Neural progenitor cell (in vitro differentiated cells): ENCODE data around the gene MS4A18. TPM values are rescaled to one million over a fixed set of nuclear protein-coding genes. Genes with fewer than 3 reads are reported as not detected.

ENCODE experiments used
- DNase-seq: peaks from one replicate; pipeline ENCODE4 v3.0.0-alpha.2; 2016; ENCODE audit warnings: low spot score
- H2AFZ ChIP-seq: fragments of 200-600 bp; sonication (generic); replicated peaks from 2 replicates; pipeline ENCODE4 v1.6.1; 2016; ENCODE audit warnings: antibody characterized with exemption
- H3F3A ChIP-seq: fragments of 200-600 bp; sonication (generic); 2 replicates; pipeline ENCODE4 v1.6.1; 2016; ENCODE audit warnings: antibody characterized with exemption, low read depth
- H3K27ac ChIP-seq: fragments of 200-600 bp; sonication (generic); 2 replicates; pipeline ENCODE4 v1.5.1; 2016; ENCODE audit warnings: mild to moderate bottlenecking
- H3K27me3 ChIP-seq: fragments of 200-600 bp; sonication (generic); 2 replicates; pipeline ENCODE4 v1.6.1; 2016; ENCODE audit warnings: mild to moderate bottlenecking, moderate library complexity
- H3K36me3 ChIP-seq: fragments of 200-600 bp; sonication (generic); 2 replicates; pipeline ENCODE4 v1.5.1; 2016
- H3K4me1 ChIP-seq: fragments of 200-600 bp; sonication (generic); 2 replicates; pipeline ENCODE4 v1.6.1; 2016; ENCODE audit warnings: mixed run types
- H3K4me2 ChIP-seq: fragments of 200-600 bp; sonication (generic); 2 replicates; pipeline ENCODE4 v1.6.1; 2016
- H3K4me3 ChIP-seq: fragments of 200-600 bp; sonication (generic); 2 replicates; pipeline ENCODE4 v1.5.1; 2016
- H3K79me2 ChIP-seq: fragments of 200-600 bp; sonication (generic); 2 replicates; pipeline ENCODE4 v1.6.1; 2016; ENCODE audit warnings: low read depth
- H3K9ac ChIP-seq: fragments of 200-600 bp; sonication (generic); 2 replicates; pipeline ENCODE4 v1.6.1; 2016
- H3K9me3 ChIP-seq: fragments of 200-600 bp; sonication (generic); 2 replicates; pipeline ENCODE4 v1.5.1; 2016; ENCODE audit warnings: low read depth
- H4K20me1 ChIP-seq: fragments of 200-600 bp; sonication (generic); 2 replicates; pipeline ENCODE4 v1.6.1; 2016; ENCODE audit warnings: low read depth
- H3K27ac Mint-ChIP-seq: 3 replicates; pipeline ENCODE4 v1.8.0; 2021; ENCODE audit warnings: mixed read lengths
- H3K27me3 Mint-ChIP-seq: 2 replicates; pipeline ENCODE4 v1.8.0; 2022; ENCODE audit warnings: low read depth, mild to moderate bottlenecking, inconsistent platforms, moderate library complexity, mixed read lengths; ENCODE audit not compliant: insufficient read depth
- H3K36me3 Mint-ChIP-seq: 3 replicates; pipeline ENCODE4 v1.8.0; 2021; ENCODE audit warnings: mixed read lengths
- H3K4me1 Mint-ChIP-seq: 3 replicates; pipeline ENCODE4 v1.8.0; 2021; ENCODE audit warnings: mixed read lengths
- H3K4me3 Mint-ChIP-seq: 3 replicates; pipeline ENCODE4 v1.8.0; 2021; ENCODE audit warnings: mild to moderate bottlenecking, moderate library complexity, mixed read lengths
- H3K9me3 Mint-ChIP-seq: 3 replicates; pipeline ENCODE4 v1.8.0; 2020; ENCODE audit warnings: mixed read lengths
- CTCF ChIP-seq: fragments of 200-600 bp; sonication (generic); IDR thresholded peaks from 2 replicates; pipeline ENCODE4 v1.5.1; 2017; ENCODE audit warnings: antibody characterized with exemption, mild to moderate bottlenecking
- EZH2 ChIP-seq: fragments of 200-600 bp; sonication (generic); IDR thresholded peaks from 2 replicates; pipeline ENCODE4 v1.6.1; 2017; ENCODE audit warnings: antibody characterized with exemption, mild to moderate bottlenecking, moderate library complexity
- EZH2phosphoT487 ChIP-seq: fragments of 200-600 bp; sonication (generic); IDR thresholded peaks from 2 replicates; pipeline ENCODE4 v1.6.1; 2017; ENCODE audit warnings: antibody characterized with exemption
- total RNA-seq: library from RNA; depleted of rRNA; stranded (reverse); fragments of >200 nt; gene quantifications from 2 replicates; pipeline ENCODE4 v1.2.3, GENCODE V29; 2015; ENCODE audit warnings: low replicate concordance

Gene MS4A18
- total RNA-seq, 1 donor from 2014 or later: not detected

GRCh38 chr11:60743058-60743457 is 18.5 kb downstream of the MS4A18 start:
- Histone ChIP-seq H3K4me2 (no peak overlapping the region), H3K27me3 (no peaks in the 10 kb centered on the region), H3K79me2 (no peaks in the 10 kb centered on the region), H2AFZ (no peak overlapping the region), H3F3A (peaks cover 3% of the 10 kb centered on the region), H3K27ac (no peak overlapping the region), H3K4me1 (peaks cover 5% of the 10 kb centered on the region), H3K9ac (no peak overlapping the region), H3K4me3 (no peak overlapping the region), H3K36me3 (no peaks in the 10 kb centered on the region), H3K9me3 (no peaks in the 10 kb centered on the region), H4K20me1 (no peaks in the 10 kb centered on the region)
- Mint-ChIP-seq H3K27me3 (peaks cover 6% of the 10 kb centered on the region), H3K9me3 (peaks cover 12% of the 10 kb centered on the region), H3K36me3 (no peaks in the 10 kb centered on the region), H3K4me1 (no peaks in the 10 kb centered on the region), H3K4me3 (no peak overlapping the region), H3K27ac (no peak overlapping the region)
- TF ChIP-seq EZH2phosphoT487: no peak
- no peak for TF ChIP-seq EZH2
- no peak for DNase-seq

- Mint-ChIP-seq H3K9me3 (peaks cover 12% of the 10 kb centered on the region), H3K36me3 (no peaks in the 10 kb centered on the region), H3K4me1 (no peaks in the 10 kb centered on the region), H3K27me3 (peaks cover 10% of the 10 kb centered on the region), H3K27ac (no peak overlapping the region), H3K4me3 (no peak overlapping the region)
- no peak overlapping the region for H3K9ac ChIP-seq
- H3K36me3 ChIP-seq: no peaks in the 10 kb centered on the region
- H3F3A ChIP-seq: peaks cover 3% of the 10 kb centered on the region
- no peak overlapping the region for H3K27ac ChIP-seq
- no peaks in the 10 kb centered on the region for H3K79me2 ChIP-seq
- TF ChIP-seq EZH2phosphoT487: no peak
- H3K4me2 ChIP-seq: no peak overlapping the region
- H2AFZ ChIP-seq: no peak overlapping the region
- no peaks in the 10 kb centered on the region for H3K27me3 ChIP-seq
- no peak for DNase-seq
- no peaks in the 10 kb centered on the region for H3K9me3 ChIP-seq
- H3K4me3 ChIP-seq: no peak overlapping the region
- H4K20me1 ChIP-seq: no peaks in the 10 kb centered on the region
- peaks cover 5% of the 10 kb centered on the region for H3K4me1 ChIP-seq
These were observed 19.6 kb downstream of the MS4A18 start for GRCh38 chr11:60744114-60744513.

GRCh38 chr11:60747359-60747873 is 22.9 kb downstream of the MS4A18 start:
- no peak overlapping the region for H3K4me3 ChIP-seq
- H4K20me1 ChIP-seq: no peaks in the 10 kb centered on the region
- H3K4me1 Mint-ChIP-seq: peaks cover 2% of the 10 kb centered on the region
- H3F3A ChIP-seq: peaks cover 3% of the 10 kb centered on the region
- peak overlapping the region; percentile 47 for H3K4me3 Mint-ChIP-seq
- no peak overlapping the region for H2AFZ ChIP-seq
- H3K4me1 ChIP-seq: peaks cover 5% of the 10 kb centered on the region
- H3K36me3 Mint-ChIP-seq: no peaks in the 10 kb centered on the region
- DNase-seq: no peak
- no peaks in the 10 kb centered on the region for H3K79me2 ChIP-seq
- no peak overlapping the region for H3K27ac ChIP-seq
- peaks cover 12% of the 10 kb centered on the region for H3K9me3 Mint-ChIP-seq
- no peak overlapping the region for H3K4me2 ChIP-seq
- no peaks in the 10 kb centered on the region for H3K9me3 ChIP-seq
- H3K36me3 ChIP-seq: no peaks in the 10 kb centered on the region
- no peak for TF ChIP-seq EZH2phosphoT487
- H3K9ac ChIP-seq: no peak overlapping the region
- no peak overlapping the region for H3K27ac Mint-ChIP-seq
- peaks cover 7% of the 10 kb centered on the region for H3K27me3 Mint-ChIP-seq
- H3K27me3 ChIP-seq: no peaks in the 10 kb centered on the region

GRCh38 chr11:60748225-60748624 is 23.7 kb downstream of the MS4A18 start:
- Histone ChIP-seq H3K4me3 (no peak overlapping the region), H3K79me2 (no peaks in the 10 kb centered on the region), H3K4me1 (peaks cover 5% of the 10 kb centered on the region), H3K9me3 (no peaks in the 10 kb centered on the region), H3K27me3 (no peaks in the 10 kb centered on the region), H3K9ac (no peak overlapping the region), H3K36me3 (no peaks in the 10 kb centered on the region), H3F3A (peaks cover 3% of the 10 kb centered on the region), H2AFZ (no peak overlapping the region), H3K4me2 (no peak overlapping the region), H3K27ac (no peak overlapping the region), H4K20me1 (no peaks in the 10 kb centered on the region)
- Mint-ChIP-seq H3K36me3 (no peaks in the 10 kb centered on the region), H3K4me1 (peaks cover 2% of the 10 kb centered on the region), H3K27ac (no peak overlapping the region), H3K27me3 (peaks cover 10% of the 10 kb centered on the region), H3K9me3 (peaks cover 10% of the 10 kb centered on the region), H3K4me3 (no peak overlapping the region)
- TF ChIP-seq EZH2phosphoT487: no peak
- no peak for TF ChIP-seq EZH2
- no peak for TF ChIP-seq CTCF
- no peak for DNase-seq

GRCh38 chr11:60748821-60749220 is 24.3 kb downstream of the MS4A18 start:
- no peaks in the 10 kb centered on the region for H3K79me2 ChIP-seq
- H3K27ac Mint-ChIP-seq: no peak overlapping the region
- no peak overlapping the region for H3K4me3 ChIP-seq
- H4K20me1 ChIP-seq: no peaks in the 10 kb centered on the region
- no peaks in the 10 kb centered on the region for H3K36me3 Mint-ChIP-seq
- H3K27me3 ChIP-seq: no peaks in the 10 kb centered on the region
- no peak overlapping the region for H3K4me2 ChIP-seq
- peaks cover 5% of the 10 kb centered on the region for H3K4me1 ChIP-seq
- H3K9me3 ChIP-seq: no peaks in the 10 kb centered on the region
- H3K9ac ChIP-seq: no peak overlapping the region
- peaks cover 3% of the 10 kb centered on the region for H3F3A ChIP-seq
- H3K4me3 Mint-ChIP-seq: no peak overlapping the region
- DNase-seq: no peak
- H3K4me1 Mint-ChIP-seq: peaks cover 2% of the 10 kb centered on the region
- H3K27me3 Mint-ChIP-seq: peaks cover 11% of the 10 kb centered on the region
- H2AFZ ChIP-seq: no peak overlapping the region
- no peak overlapping the region for H3K27ac ChIP-seq
- TF ChIP-seq EZH2phosphoT487 (no peak), EZH2 (no peak), CTCF (no peak)
- H3K9me3 Mint-ChIP-seq: peaks cover 6% of the 10 kb centered on the region
- no peaks in the 10 kb centered on the region for H3K36me3 ChIP-seq
